HCT116 (cell line): ENCODE results near the gene ARHGEF38. TPM values are rescaled to one million over a fixed set of nuclear protein-coding genes. Genes with fewer than 3 reads are reported as not detected.

Source experiments
- ATAC-seq: fragments of 200-7000 bp; cut with Tn5 transposase; 2 replicates; pipeline ENCODE4 v1.9.1; 2020; ENCODE audit warnings: mild to moderate bottlenecking, moderate library complexity
- BruUV-seq: library from RNA; stranded (reverse); fragments of 400-500 nt; replicated peaks from 2 replicates; lab custom pipeline; 2021; lab: Mats Ljungman, UMichigan
- CTCF ChIA-PET: fragments of 300-600 bp; sonication (Branson Sonifier 250); formaldehyde crosslinking; loops from one replicate; lab custom pipeline; 2021; ENCODE audit warnings: antibody characterized with exemption; lab: Charles Lee
- POLR2A ChIA-PET: fragments of 300-600, 350-600 bp; sonication (Branson Sonifier 250); formaldehyde crosslinking; loops from one replicate; lab custom pipeline; 2021; ENCODE audit warnings: antibody characterized with exemption; lab: Charles Lee
- RAD21 ChIA-PET, 2 experiments: fragments of 300-600 bp; sonication (Branson Sonifier 250); formaldehyde crosslinking; loops; one replicate each; lab custom pipeline; 2023; ENCODE audit warnings: low total read pairs in 2 of 2; ENCODE audit not compliant: uncharacterized antibody in 2 of 2, unreplicated experiment in 2 of 2, low non-redundant PET in 1 of 2; lab: Charles Lee
- DNase-seq: peaks from one replicate; pipeline ENCODE4 v3.0.0-alpha.2; 2010; ENCODE audit warnings: low read depth, low spot score
- H2AFZ ChIP-seq: fragments of 200-600 bp; shearing (Covaris generic), sonication (generic); 2 replicates; pipeline ENCODE4 v1.6.1; 2017; ENCODE audit warnings: low read depth, mixed run types, mixed read lengths, antibody characterized with exemption, low read length; ENCODE audit not compliant: poor library complexity, severe bottlenecking
- H3K27ac ChIP-seq: 2 replicates; pipeline ENCODE4 v1.5.1; 2012; ENCODE audit warnings: low read depth, low read length
- H3K27me3 ChIP-seq: fragments of 200-600 bp; sonication (generic); 2 replicates; pipeline ENCODE4 v1.6.1; 2016; ENCODE audit warnings: mixed run types, low read length, mixed read lengths; ENCODE audit not compliant: insufficient read depth
- H3K36me3 ChIP-seq, 2 experiments: fragments of 200-500 bp in 1 of 2; fragments of 200-600 bp in 1 of 2; sonication (Bioruptor generic) in 1 of 2; sonication (generic) in 1 of 2; 2 replicates each; pipeline versions ENCODE4 v1.5.1 to v1.6.1; 2014 to 2016; ENCODE audit warnings: low read length in 2 of 2, inconsistent platforms in 1 of 2, mixed read lengths in 1 of 2, mixed run types in 1 of 2; ENCODE audit not compliant: insufficient read depth in 2 of 2, control insufficient read depth in 1 of 2
- H3K4me1 ChIP-seq, 2 experiments: fragments of 200-600 bp in 1 of 2; sonication (generic) in 1 of 2; 2 replicates each; pipeline versions ENCODE4 v1.5.1 to v1.6.1; 2012 to 2017; ENCODE audit warnings: low read length in 2 of 2, inconsistent platforms in 1 of 2, mild to moderate bottlenecking in 1 of 2, mixed read lengths in 1 of 2, mixed run types in 1 of 2, moderate library complexity in 1 of 2; ENCODE audit not compliant: insufficient read depth in 2 of 2, control insufficient read depth in 1 of 2
- H3K4me2 ChIP-seq: fragments of 200-600 bp; sonication (generic); 2 replicates; pipeline ENCODE4 v1.6.1; 2017; ENCODE audit warnings: mixed run types, low read length, mixed read lengths
- H3K4me3 ChIP-seq, 2 experiments: fragments of 200-600 bp in 1 of 2; sonication (generic) in 1 of 2; replicated peaks in 1 of 2; 2 replicates each; pipeline ENCODE4 v1.5.1; 2011 to 2016; ENCODE audit warnings: low read length in 2 of 2, control low read depth in 1 of 2, low read depth in 1 of 2, mild to moderate bottlenecking in 1 of 2, mixed read lengths in 1 of 2, mixed run types in 1 of 2
- H3K79me2 ChIP-seq: fragments of 200-600 bp; sonication (generic); 2 replicates; pipeline ENCODE4 v1.6.1; 2017; ENCODE audit warnings: mild to moderate bottlenecking, mixed run types, low read length, moderate library complexity, mixed read lengths; ENCODE audit not compliant: insufficient read depth
- H3K9ac ChIP-seq: fragments of 200-600 bp; sonication (generic); 2 replicates; pipeline ENCODE4 v1.6.1; 2016; ENCODE audit warnings: low read length, mixed read lengths
- H3K9me2 ChIP-seq: fragments of 200-600 bp; sonication (generic), shearing (Covaris generic); 2 replicates; pipeline ENCODE4 v1.6.1; 2017; ENCODE audit warnings: mixed run types, mild to moderate bottlenecking, moderate library complexity; ENCODE audit not compliant: insufficient read depth
- H3K9me3 ChIP-seq, 2 experiments: fragments of 200-500 bp in 1 of 2; fragments of 200-600 bp in 1 of 2; sonication (Bioruptor generic) in 1 of 2; sonication (generic) in 1 of 2; 2 replicates each; pipeline ENCODE4 v1.6.1; 2014 to 2017; ENCODE audit warnings: low read length in 2 of 2, mixed read lengths in 2 of 2, inconsistent platforms in 1 of 2, low read depth in 1 of 2, mild to moderate bottlenecking in 1 of 2, mixed run types in 1 of 2, moderate library complexity in 1 of 2; ENCODE audit not compliant: control insufficient read depth in 1 of 2, insufficient read depth in 1 of 2
- H4K20me1 ChIP-seq: fragments of 200-600 bp; sonication (generic), shearing (Covaris generic); 2 replicates; pipeline ENCODE4 v1.6.1; 2017; ENCODE audit warnings: mixed run types, mild to moderate bottlenecking, moderate library complexity; ENCODE audit not compliant: insufficient read depth
- ATF3 ChIP-seq: IDR thresholded peaks from 2 replicates; pipeline ENCODE4 v1.6.1; 2012
- CBX3 ChIP-seq: IDR thresholded peaks from 2 replicates; pipeline ENCODE4 v1.6.1; 2012; ENCODE audit warnings: low read depth
- EZH2 ChIP-seq: fragments of 200-600 bp; sonication (generic); IDR thresholded peaks from 2 replicates; pipeline ENCODE4 v1.6.1; 2017; ENCODE audit warnings: antibody characterized with exemption, mixed run types
- FOSL1 ChIP-seq: IDR thresholded peaks from 2 replicates; pipeline ENCODE4 v1.6.1; 2012; ENCODE audit warnings: low read depth
- MAX ChIP-seq: IDR thresholded peaks from 2 replicates; pipeline ENCODE4 v1.6.1; 2012
- POLR2A ChIP-seq: IDR thresholded peaks from 2 replicates; pipeline ENCODE4 v1.7.0; 2011; ENCODE audit warnings: borderline replicate concordance; ENCODE audit not compliant: insufficient read depth, insufficient read length; ENCODE audit errors: extremely low read depth
- POLR2AphosphoS5 ChIP-seq: IDR thresholded peaks from 2 replicates; pipeline ENCODE4 v1.6.1; 2011; ENCODE audit warnings: mild to moderate bottlenecking, low read depth, low read length, moderate library complexity
- SRF ChIP-seq: IDR thresholded peaks from 2 replicates; pipeline ENCODE4 v1.6.1; 2012; ENCODE audit warnings: low read depth
- TCF7L2 ChIP-seq: IDR thresholded peaks from 2 replicates; pipeline ENCODE4 v1.7.0; 2011; ENCODE audit warnings: borderline replicate concordance, inconsistent platforms; ENCODE audit not compliant: insufficient read depth, insufficient read length; ENCODE audit errors: extremely low read depth
- YY1 ChIP-seq: IDR thresholded peaks from 2 replicates; pipeline ENCODE4 v1.6.1; 2011; ENCODE audit warnings: low read length, low read depth, moderate library complexity, mild to moderate bottlenecking; ENCODE audit not compliant: insufficient replicate concordance; ENCODE audit errors: extremely low read depth
- intact Hi-C: fragments of 100-400 bp; cut with micrococcal nuclease; formaldehyde crosslinking; loops from 2 replicates; pipeline ENCODE4 v1.10.0; 2022
- total RNA-seq: library from RNA; stranded (reverse); gene quantifications from one replicate; pipeline ENCODE4 v1.2.1, GENCODE V29; 2021; ENCODE audit not compliant: unreplicated experiment

Gene ARHGEF38
- total RNA-seq, 1 experiment from 2014 or later, result not detected

- TF ChIP-seq SRF (no peak), POLR2AphosphoS5 (no peak), TCF7L2 (no peak), YY1 (no peak), POLR2A (no peak), FOSL1 (no peak), MAX (no peak)
Measured at GRCh38 chr4:105650190-105650589, 97.8 kb downstream of the ARHGEF38 start (continued).

- H3K4me3 ChIP-seq, result no peak overlapping the region
- ChIA-PET CTCF (interaction anchor here (0.6 kb wide), 1 partner anchor 19 kb away, joined by 3 read pairs; no protein-coding TSS in a partner anchor), RAD21 (no interaction called here), POLR2A (no interaction called here)
- no peaks in the 10 kb centered on the region for H3K4me1 ChIP-seq
- H3K27ac ChIP-seq, result no peak overlapping the region
- H4K20me1 ChIP-seq, result no peaks in the 10 kb centered on the region
- no peaks in the 10 kb centered on the region for H3K36me3 ChIP-seq
- no peak overlapping the region for H2AFZ ChIP-seq
- no peak overlapping the region for H3K9ac ChIP-seq
- no peaks in the 10 kb centered on the region for H3K79me2 ChIP-seq
- TF ChIP-seq TCF7L2, result no peak
- TF ChIP-seq ATF3, result no peak
- TF ChIP-seq CBX3, result no peak
- TF ChIP-seq POLR2A, result no peak
- TF ChIP-seq POLR2AphosphoS5, result no peak
- no peak for TF ChIP-seq EZH2
- H3K9me2 ChIP-seq, result no peaks in the 10 kb centered on the region
- BruUV-seq, result no TSS peak
- ATAC-seq, result no peak
- no peak overlapping the region for H3K4me2 ChIP-seq
- H3K27me3 ChIP-seq, result no peaks in the 10 kb centered on the region
- intact Hi-C loops, result no loop called here
- H3K9me3 ChIP-seq, result no peaks in the 10 kb centered on the region
- no peak for DNase-seq
Measured at GRCh38 chr4:105651884-105652283, 99.5 kb downstream of the ARHGEF38 start.
